ENCODE measurements around the gene ARSD.
"Not testable (repeated sequence)": the region's sequence is repeated elsewhere in the genome, so short reads cannot be mapped to it uniquely, and the experiment has no call there.

Gene ARSD

GRCh38 chrX:2889706-2890490, 39.2 kb downstream of the ARSD start:
- DNase-seq: not testable (repeated sequence)

GRCh38 chrX:2889045-2889605, 40.0 kb downstream of the ARSD start:
- DNase-seq: no peak

GRCh38 chrX:2888309-2888708, 40.8 kb downstream of the ARSD start:
- DNase-seq: no peak

GRCh38 chrX:2883770-2884169, 45.4 kb downstream of the ARSD start:
- DNase-seq: no peak

GRCh38 chrX:2879670-2880069, 49.5 kb downstream of the ARSD start:
- DNase-seq: no peak

GRCh38 chrX:2878563-2878962, 50.6 kb downstream of the ARSD start:
- DNase-seq: no peak

GRCh38 chrX:2875798-2876399, 53.2 kb downstream of the ARSD start:
- no peak for DNase-seq

GRCh38 chrX:2875136-2875481, 54.0 kb downstream of the ARSD start:
- DNase-seq: no peak

GRCh38 chrX:2874222-2875135, 54.7 kb downstream of the ARSD start:
- no peak for DNase-seq

- no peak for DNase-seq
These were observed 56.4 kb downstream of the ARSD start for GRCh38 chrX:2872671-2873277.

GRCh38 chrX:2871831-2872230, 57.3 kb downstream of the ARSD start:
- DNase-seq: no peak

GRCh38 chrX:2870650-2871049, 58.5 kb downstream of the ARSD start:
- no peak for DNase-seq

GRCh38 chrX:2867206-2867605, 61.9 kb downstream of the ARSD start:
- DNase-seq: no peak

- no peak for DNase-seq
These were observed 65.5 kb downstream of the ARSD start for GRCh38 chrX:2863646-2864045.

GRCh38 chrX:2862404-2862803, 66.7 kb downstream of the ARSD start:
- no peak for DNase-seq

- no peak for DNase-seq
These were observed 69.8 kb downstream of the ARSD start for GRCh38 chrX:2859197-2859797.

- no peak for DNase-seq
These were observed 71.6 kb downstream of the ARSD start for GRCh38 chrX:2857566-2857965.

- no peak for DNase-seq
These were observed 73.4 kb downstream of the ARSD start for GRCh38 chrX:2855761-2856160.

- no peak for DNase-seq
These were observed 74.2 kb downstream of the ARSD start for GRCh38 chrX:2854918-2855317.
